ENCODE results near the gene AGAP1.

Gene AGAP1

DNA sequence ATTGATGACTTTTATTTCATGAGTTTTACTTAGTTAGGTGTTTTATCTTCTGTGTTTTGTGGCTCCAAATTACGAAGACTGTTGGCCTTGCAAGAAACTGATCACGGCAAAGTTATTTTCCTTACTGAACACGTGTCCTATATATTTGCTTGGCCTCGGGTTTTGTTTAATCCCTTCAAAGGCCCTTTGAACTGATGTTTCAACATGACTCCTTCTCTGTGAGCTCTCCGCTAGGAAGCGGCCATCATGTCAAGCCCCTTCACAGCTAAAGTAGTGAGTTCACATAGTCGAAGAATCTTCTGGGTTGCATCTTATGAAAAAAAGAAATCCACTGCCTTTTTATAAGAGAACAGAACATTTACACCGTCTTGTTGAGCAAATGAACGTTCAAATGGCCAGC, 515.0 kb downstream of the AGAP1 start:
- no peak for DNase-seq (ENCODE audit: low spot score)

DNA sequence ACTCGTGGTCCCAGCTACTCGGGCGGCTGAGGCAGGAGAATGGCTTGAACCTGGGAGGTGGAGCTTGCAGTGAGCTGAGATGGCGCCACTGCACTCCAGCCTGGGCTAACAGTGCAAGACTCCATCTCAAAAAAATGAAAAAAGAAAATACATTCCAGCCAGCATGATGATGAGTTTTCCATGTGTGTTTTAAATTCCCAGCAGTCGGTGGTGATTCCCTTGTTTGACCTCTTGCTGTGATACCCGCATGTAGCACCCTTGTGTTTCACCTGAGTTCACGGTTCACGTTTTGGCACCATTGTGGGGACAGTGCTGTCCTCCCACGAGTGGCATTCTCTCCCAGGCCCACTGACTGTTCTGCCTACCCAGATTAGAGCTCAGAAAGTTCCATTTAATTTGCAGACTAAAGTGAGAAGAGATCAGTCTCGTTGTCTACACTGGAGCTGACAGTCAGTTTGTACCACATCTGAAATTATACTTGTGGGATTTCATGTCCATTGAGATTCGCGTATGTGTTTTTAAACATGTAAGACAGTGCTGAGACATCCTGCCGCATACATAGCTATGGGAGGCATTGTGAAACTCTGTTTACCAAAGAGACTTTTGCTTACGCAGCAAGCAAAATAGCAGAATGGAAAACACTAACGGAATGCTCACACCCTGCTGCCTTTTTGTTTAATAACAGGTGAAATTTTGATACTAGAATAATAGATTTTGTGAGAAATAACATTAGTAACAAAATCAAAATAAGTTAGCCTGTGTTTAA, 517.3 kb downstream of the AGAP1 start:
- DNase-seq (ENCODE audit: low spot score), result no peak

DNA sequence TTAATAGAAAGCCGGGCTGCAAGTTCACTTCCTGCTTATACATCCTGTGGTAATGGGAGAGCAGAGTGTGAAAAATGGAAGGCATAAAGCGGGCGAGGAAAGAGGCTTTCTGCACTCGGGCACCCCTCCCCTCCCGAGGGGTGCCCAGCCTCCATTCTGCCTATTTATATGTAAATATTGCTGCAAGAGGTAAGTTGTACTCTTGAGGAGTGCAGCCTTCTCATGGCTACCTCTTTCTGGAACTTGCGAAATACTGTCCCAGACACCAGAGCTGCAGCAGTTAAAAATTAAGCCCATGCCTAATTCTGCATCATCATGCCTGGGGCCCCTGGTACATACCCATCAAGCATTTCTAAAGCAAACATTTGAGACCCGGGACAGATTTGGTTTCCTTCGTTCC, 518.3 kb downstream of the AGAP1 start:
- peak; percentile 41 for DNase-seq (ENCODE audit: low spot score)

DNA sequence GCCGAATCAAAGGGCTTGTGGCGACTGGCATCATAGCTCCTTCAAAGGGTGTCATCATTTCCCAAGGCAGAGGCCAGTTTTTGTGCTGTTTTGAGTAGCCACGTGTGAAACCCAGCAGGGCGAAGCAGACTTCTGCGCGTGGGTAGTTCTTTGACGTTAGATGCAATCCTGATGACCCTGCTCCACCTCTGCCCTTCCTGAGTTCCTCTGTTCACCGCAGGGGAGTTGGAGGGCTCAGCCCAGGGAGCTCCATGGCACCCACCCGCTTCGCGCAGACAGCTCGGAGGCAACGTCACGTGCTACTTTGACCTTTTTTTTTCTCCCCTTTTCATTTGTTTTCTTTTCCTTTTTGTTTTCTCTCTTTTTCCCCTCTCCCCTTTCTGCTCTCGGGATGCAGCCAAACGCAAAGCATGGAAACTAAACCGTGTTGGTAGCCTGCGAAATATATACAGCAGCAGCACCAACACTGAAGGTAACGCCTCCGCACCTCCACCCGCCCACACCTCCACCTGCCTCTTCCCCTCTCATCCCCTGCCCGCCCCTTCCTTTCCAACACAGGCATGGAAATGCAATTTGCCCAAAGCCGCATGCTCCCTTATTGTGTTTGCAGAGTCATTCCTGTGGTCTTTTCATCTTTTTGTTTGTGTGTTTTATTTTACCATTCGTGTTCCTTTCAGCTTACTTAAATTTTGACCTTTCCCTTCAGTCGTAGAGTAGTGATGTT, 520.7 kb downstream of the AGAP1 start:
- DNase-seq (ENCODE audit: low spot score), result no peak

DNA sequence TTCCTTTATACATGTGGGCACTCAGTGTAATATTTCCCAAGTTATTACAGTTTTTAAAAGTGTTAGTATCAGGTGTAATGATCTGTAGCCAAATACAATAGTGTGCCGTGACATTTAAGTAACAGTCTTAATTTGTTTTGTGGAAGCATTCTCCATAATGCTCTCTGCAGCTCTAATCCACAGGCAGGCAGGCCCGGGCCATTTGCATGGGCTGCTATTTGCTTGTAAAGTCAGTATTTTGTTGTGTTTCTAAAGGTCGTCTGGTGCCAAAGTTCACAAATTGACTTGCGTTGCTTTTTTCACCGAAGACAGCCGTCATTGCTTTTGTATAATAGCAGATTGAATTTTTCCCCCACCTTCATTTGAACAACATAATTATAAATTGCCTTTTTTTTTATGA, 521.3 kb downstream of the AGAP1 start:
- no peak for DNase-seq (ENCODE audit: low spot score)

DNA sequence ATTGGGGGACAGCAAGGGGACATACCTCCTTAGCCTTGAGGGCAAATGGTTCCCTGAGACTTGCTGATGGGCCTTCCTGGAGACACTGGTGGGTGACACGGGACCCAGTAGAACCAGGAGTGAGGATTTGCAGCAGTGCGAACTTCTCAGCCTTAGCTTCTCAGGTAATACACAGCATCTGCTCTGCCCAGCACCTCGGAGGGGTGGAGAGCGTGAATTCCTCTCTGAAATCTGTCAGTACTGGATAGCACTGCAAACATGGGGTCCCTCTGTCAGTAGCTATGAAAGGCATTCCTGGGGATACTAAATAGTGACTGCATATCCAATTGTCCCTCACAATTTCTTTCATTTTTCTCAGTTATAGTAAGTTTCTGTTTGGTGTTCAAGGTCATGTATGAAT, 522.7 kb downstream of the AGAP1 start:
- DNase-seq (ENCODE audit: low spot score), result no peak

DNA sequence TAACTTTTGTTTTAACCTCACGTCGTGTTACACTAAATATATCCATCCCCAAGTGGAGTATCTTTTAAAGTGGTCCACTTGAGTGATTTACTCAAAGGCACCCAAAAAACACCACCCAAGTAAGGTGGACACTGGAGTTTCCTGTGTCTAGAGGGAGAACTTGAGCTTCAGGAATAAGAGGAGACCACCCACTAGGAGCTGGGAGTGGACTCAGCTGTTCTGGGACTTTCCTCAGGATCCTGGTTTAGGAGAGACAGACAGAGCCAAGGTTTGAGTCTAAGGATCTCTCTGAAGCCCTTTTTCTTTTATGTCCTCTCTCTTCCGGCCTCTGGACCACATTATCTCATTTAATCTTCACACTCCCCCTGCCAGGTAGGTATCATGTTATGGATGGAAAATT, 523.6 kb downstream of the AGAP1 start:
- no peak for DNase-seq (ENCODE audit: low spot score)

DNA sequence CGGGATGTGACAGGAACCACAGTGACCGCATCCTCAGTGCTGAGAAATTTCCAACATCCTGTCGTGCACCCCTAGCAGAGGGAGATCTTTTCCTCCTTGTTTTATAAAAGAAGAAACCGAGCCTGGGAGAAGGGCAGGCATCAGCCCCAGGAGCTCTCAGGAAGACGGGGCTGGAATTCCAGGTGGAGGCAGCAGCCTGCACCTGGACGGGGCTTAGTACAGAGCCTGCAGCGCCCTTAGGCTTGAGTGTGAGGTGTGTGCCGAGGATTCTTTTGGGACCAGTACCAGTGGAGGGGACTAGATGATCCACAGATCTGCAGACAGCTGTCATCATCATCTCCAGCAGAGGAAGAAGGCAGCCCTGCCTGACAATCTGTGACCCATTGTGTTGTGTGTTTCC, 525.6 kb downstream of the AGAP1 start:
- no peak for DNase-seq (ENCODE audit: low spot score)

DNA sequence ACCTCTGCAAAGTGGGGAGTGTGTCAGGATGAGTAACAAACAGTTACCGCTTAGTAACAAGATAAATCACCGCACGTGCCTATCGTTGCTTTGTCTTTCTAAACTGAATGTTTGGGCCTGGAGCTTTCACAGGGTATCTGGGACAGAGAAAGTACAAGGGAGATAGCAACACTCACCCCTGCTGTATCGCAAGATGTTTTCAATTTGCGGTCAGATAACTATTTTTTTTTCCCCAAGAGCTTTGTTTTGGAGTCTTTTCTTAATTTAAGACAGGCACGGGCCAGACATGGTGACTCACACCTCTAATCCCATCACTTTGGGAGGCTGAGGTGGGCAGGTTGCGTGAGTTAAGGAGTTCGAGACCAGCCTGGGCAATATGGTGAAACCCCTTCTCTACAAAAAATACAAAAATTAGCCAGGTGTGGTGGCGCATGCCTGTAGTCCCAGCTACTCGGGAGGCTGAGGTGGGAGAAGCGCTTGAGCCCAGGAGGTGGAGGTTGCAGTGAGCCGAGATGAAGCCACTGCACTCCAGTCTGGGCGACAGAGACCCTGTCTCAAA, 527.7 kb downstream of the AGAP1 start:
- no peak for DNase-seq (ENCODE audit: low spot score)

DNA sequence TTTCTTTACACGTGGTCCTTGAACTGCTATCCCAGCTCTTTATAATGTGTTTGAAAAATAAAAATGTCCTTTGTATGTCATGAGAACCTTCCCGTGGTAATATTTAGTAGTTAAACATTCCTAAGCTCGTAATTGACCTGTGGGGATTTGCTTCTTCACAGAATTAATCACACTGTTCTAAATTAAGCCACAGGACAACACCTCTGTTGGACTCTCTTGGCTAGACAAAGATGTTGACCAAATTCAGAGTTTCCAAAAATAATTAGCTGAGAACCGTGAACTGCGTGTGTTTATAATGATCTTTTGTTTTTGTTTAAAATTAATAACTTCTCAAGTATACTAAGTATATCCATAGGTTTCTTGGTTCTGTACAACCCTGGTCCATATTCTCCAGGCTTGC, 528.3 kb downstream of the AGAP1 start:
- DNase-seq (ENCODE audit: low spot score), result no peak

DNA sequence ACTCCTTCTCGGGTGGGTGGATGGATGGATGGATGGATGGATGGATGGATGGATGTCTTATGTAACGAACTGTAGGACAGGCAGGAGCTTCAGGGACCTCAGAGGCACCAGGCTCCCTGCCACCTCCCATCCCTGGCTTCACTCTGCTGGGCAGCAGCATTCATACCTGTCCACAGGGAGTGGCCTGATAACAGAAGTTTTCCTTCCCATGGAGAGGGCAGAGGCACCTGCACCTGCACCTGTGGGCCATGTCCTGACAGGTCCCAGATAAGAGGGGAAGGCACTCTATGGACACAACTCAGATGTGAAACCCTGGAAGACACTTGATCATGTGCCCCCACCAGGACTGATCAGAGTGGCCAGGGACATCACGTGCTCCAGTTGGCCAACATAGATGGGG, 532.0 kb downstream of the AGAP1 start:
- no peak for DNase-seq (ENCODE audit: low spot score)

DNA sequence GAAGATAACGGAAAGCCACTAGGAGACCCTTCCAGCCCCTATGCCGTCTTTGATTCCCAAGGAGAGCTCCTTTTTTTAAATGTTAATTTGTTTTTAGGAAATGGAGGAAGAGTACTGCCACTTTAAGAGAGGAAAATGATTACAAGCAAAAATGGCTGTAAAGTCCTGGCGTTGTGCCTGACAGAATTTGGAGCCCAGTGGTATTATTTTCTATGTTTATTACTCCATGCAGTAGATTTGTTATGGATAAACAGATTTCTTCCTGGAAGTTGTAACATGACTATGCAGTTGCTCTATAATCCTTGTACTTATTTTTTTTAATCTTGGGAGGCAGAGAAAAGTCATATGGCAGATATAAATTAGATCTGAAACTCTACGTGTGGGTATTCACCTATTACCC, 533.0 kb downstream of the AGAP1 start:
- DNase-seq (ENCODE audit: low spot score), result no peak

DNA sequence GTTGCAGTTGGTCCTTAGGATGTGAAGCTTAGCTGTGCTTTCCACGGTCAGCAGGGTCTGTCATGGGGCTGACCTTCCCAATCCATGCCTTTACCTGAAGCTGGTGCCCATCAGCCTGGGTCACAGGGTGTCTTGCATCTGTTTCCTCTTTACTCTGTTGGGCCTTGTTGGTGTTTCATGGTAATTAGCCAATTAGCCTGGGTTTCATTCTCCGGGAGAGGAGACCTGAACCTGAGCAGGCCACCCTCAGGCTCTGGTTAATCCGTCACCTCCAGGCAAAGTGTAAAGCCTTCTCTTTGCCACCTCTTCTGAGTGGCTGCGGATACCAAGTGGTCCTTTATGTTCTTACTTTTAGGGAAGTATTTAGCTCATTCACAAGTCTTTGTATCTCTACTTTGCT, 534.2 kb downstream of the AGAP1 start:
- no peak for DNase-seq (ENCODE audit: low spot score)

DNA sequence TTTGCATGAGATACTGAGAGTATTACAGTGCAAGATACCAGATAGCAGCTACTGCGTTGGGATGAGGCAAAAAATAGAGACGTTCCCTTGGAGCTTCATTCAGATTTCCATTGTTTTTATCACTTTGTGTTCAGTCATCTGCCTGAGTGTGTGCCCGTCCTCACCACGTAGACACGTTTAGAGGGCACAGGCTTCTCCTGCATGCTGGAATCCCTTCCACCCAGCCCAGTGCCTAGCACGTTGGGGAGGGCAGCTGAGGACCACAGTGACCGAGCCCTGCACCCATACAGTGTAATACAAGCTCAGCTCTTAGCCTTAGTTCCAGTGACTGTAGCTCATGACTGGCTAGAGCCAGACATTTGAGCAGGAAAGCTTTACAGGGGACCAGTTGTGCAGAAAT, 539.6 kb downstream of the AGAP1 start:
- DNase-seq (ENCODE audit: low spot score), result no peak

DNA sequence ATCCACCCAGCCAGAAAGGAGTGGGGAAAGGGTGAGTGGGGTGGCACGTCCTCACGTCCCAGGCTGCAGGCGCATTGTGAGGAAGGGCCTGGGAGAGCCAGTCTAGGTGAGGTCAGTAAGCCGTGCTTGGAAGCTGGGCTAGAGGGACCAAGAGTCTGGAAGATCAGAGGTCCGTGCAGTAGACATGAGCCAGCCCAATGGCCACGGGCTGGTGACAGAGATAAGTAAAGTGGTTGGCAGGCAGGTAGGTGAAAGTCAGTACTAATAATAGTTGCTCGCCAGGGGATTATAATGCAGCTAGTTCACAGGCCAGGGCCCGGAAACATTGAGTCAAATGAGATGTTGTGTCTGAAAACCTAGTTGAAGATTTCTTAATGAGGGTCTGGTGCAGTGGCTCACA, 541.1 kb downstream of the AGAP1 start:
- DNase-seq (ENCODE audit: low spot score), result no peak

DNA sequence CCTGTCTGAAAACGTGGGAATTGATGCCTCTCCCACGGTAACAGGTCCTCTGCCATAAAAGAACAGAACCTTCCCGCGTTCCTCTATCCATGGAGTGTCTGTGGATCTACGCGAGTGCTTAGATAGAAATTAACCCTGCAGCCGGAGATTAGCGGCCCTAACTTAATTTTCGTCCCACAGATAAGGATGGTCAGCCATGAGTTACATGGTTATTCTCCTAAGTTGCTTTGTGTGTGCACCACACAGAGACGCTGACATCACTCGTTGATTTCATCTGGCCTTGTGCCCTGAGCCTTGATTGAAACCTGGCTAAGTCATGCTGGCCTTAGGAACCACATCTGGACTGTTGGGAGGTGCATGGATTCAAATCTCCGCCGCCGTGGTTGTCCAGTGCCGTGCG, 542.2 kb downstream of the AGAP1 start:
- no peak for DNase-seq (ENCODE audit: low spot score)

DNA sequence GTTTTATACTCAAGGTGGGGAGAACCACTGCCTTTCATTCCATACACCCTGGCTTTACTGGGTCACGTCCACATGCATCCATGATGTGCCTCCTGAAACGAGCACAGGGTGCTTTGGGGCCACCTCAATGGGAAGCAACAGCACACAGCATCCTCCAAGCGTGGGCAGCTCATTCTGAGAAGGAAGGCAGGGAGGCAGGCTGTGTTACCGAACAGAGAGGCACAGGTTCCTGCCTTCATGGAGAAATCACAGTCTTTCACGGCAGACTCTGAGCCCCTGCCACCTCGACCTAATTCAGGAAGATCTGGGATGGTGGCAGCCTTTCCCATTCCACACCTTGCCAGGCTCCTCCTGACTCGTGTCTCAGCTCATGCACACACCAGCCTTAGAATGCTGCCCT, 544.3 kb downstream of the AGAP1 start:
- no peak for DNase-seq (ENCODE audit: low spot score)

DNA sequence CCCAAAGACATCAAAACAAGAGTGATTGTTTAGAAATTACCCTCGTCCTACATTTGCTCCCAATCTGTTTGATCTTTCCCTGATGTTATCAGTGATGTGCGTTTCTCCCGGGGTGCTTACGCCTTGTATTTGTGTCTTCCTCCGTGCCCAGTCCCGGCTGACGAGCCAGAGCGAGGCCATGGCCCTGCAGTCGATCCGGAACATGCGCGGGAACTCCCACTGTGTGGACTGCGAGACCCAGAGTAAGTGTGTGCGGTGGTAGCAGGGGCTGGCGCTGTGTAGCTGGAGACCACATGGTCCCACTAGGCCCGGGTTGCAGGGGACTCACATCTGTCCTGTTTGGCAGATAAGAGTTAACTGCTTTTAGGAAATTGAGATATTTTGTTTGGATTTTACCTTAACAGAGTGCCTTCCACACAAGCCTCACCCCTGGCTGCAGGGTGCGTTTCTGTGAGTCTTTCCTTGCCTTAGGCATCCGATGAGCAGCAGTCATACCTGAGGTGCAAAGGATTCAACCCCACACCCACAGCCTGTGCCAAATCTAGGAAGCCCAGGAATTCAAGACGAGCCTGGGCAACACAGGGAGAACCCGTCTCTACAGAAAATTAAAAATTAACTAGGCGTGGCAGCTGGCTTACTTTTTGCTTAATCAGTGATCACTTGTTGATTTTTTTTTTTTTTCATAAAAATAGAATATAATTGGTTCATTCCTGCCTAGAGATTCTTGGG, 546.9 kb downstream of the AGAP1 start:
- DNase-seq (ENCODE audit: low spot score), result no peak

DNA sequence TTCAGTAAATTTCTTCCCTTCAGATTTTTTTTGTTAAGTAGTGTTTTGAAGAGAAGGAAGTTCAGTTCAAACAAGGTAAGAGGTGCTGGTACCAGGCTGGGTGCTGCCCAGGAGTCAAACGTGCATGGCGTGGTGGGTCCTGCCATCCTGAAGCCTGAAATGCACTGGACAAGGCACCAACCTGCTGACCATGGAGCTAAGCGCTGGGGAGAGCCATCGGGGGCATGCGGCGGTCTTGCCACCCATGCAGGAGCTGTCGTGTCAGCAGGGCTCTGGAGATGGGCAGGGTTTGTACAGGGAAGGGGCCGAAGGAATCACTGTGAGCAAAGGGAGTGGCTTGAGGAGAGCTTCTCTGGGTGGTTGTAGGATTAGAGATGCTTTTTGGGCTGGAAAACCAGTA, 547.8 kb downstream of the AGAP1 start:
- no peak for DNase-seq (ENCODE audit: low spot score)

DNA sequence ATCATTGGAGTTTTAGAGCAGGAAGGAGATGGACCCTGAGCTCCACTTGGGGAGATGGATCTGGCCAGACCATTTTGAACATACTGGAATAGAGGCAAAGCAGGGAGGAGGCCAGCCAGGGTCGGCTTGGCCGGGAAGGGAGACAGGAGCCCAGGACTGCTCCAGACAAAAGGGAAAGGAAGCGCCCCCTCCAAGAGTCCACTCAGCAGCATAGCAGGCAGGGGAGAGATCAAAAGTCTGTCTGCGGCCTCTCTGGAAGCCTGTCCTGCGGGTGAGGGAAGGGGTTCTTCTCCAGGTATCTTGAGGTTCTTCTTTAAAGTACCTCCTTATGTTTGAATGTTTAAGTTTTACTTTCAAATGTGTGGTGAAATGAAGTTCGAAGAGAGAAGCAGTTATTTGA, 548.2 kb downstream of the AGAP1 start:
- no peak for DNase-seq (ENCODE audit: low spot score)

DNA sequence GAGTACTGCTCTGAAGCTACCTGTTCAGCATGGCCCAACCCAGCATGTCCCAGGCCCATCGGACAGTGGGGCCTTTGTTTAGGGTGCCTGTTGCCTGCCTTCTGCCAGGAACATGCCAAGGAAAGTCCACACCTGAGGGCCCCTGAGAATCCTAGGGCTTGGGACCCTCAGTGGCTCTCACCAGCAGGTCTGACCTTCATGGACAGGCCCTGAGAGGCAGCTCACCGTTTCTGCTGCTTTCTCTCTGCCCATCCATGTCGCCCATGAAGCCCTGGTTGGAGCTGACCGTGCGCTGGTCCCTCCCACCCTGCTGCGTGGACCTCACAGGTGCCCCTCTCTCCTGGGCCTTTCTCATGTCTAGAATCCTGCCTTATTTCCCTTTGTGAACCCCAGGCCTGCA, 550.3 kb downstream of the AGAP1 start:
- no peak for DNase-seq (ENCODE audit: low spot score)

DNA sequence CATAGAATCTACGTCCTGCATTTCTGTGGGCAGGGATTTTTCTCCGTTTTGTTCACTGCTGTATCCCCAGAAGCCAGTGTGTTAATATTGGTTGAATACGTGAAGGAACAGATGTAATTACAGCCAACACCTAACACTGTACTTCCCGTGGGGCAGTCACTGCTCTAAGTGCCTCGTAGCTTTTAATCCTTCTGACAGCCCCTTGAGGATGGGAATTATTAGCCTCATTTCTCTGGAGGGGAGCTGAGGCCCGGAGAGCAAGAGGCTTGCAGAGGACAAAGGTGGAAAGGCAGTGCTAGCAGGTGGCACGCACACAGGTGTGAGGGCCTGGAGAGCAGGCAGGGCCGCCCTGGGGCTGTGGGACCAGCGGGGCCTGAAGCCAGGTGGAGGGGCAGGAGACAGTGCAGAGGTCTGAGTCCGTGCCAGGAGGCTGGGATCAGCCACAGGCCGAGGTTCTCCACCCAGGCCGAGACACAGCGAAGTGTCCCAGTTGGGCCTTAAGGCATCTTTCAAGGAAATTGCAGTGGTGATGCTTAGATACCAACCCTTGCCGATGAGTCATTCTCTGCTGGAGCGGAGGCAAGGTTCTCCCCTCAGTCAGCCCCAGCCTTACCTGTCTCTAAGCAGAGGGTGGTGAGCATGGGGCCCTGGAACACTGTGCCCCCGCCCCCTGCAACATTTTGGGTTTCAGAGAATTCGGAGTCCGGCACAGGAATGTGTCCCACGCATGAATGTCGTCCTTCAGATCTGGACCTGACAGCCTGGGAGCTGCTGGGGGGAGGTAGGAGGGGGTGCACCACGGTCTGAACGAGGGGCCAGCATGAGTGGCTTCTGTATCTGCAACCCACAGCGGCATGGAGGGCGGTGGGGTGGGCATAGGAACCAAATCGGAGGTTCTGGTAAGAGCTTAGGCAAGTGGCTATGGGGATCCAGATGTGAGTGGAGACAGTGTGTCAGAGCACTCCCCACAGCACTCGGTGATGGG, 551.7 kb downstream of the AGAP1 start:
- DNase-seq (ENCODE audit: low spot score), result no peak

Data from HuH-7.5 (cell line).